HCT116 (cell line): ENCODE measurements around the gene TMEM126A.

Experiments
- CEBPB ChIP-seq: IDR thresholded peaks from 2 replicates; pipeline ENCODE4 v1.6.1; 2012; ENCODE audit warnings: low read depth
- EZH2 ChIP-seq: fragments of 200-600 bp; sonication (generic); IDR thresholded peaks from 2 replicates; pipeline ENCODE4 v1.6.1; 2017; ENCODE audit warnings: antibody characterized with exemption, mixed run types
- EZH2phosphoT487 ChIP-seq: fragments of 200-600 bp; IDR thresholded peaks from 2 replicates; pipeline ENCODE4 v1.6.1; 2018; ENCODE audit warnings: antibody characterized with exemption, borderline replicate concordance
- JUND ChIP-seq: IDR thresholded peaks from 2 replicates; pipeline ENCODE4 v1.6.1; 2012
- POLR2A ChIP-seq: IDR thresholded peaks from 2 replicates; pipeline ENCODE4 v1.7.0; 2011; ENCODE audit warnings: borderline replicate concordance; ENCODE audit not compliant: insufficient read depth, insufficient read length; ENCODE audit errors: extremely low read depth
- POLR2AphosphoS5 ChIP-seq: IDR thresholded peaks from 2 replicates; pipeline ENCODE4 v1.6.1; 2011; ENCODE audit warnings: mild to moderate bottlenecking, low read depth, low read length, moderate library complexity
- RAD21 ChIP-seq: IDR thresholded peaks from 2 replicates; pipeline ENCODE4 v1.6.1; 2012; ENCODE audit warnings: low read depth, mild to moderate bottlenecking
- SP1 ChIP-seq: IDR thresholded peaks from 2 replicates; pipeline ENCODE4 v1.6.1; 2012; ENCODE audit warnings: low read depth
- TCF7L2 ChIP-seq: IDR thresholded peaks from 2 replicates; pipeline ENCODE4 v1.7.0; 2011; ENCODE audit warnings: borderline replicate concordance, inconsistent platforms; ENCODE audit not compliant: insufficient read depth, insufficient read length; ENCODE audit errors: extremely low read depth
- YY1 ChIP-seq: IDR thresholded peaks from 2 replicates; pipeline ENCODE4 v1.6.1; 2011; ENCODE audit warnings: low read length, low read depth, moderate library complexity, mild to moderate bottlenecking; ENCODE audit not compliant: insufficient replicate concordance; ENCODE audit errors: extremely low read depth
- ZNF274 ChIP-seq: fragments of 200-500 bp; sonication (Bioruptor generic); IDR thresholded peaks from 2 replicates; pipeline ENCODE4 v1.6.1; 2014; ENCODE audit warnings: mild to moderate bottlenecking, low read depth, low read length, inconsistent platforms
- TF ChIP-seq, protein P1 (sequence below), 3 experiments: fragments of 200-600 bp in 1 of 3; sonication (generic) in 1 of 3; IDR thresholded peaks in 2 of 3; conservative IDR thresholded peaks in 1 of 3; 2 replicates each; pipeline ENCODE4 v1.5.1; 2012 to 2017; ENCODE audit warnings: low read depth in 2 of 3, low read length in 2 of 3, antibody characterized with exemption in 1 of 3, borderline replicate concordance in 1 of 3, control low read depth in 1 of 3, mild to moderate bottlenecking in 1 of 3, mixed read lengths in 1 of 3, mixed run types in 1 of 3, moderate library complexity in 1 of 3; ENCODE audit not compliant: insufficient read depth in 1 of 3
- TF ChIP-seq, protein P2 (sequence below): IDR thresholded peaks from 2 replicates; pipeline ENCODE4 v1.6.1; 2012; ENCODE audit warnings: low read depth
- TF ChIP-seq, protein P3 (sequence below): IDR thresholded peaks from 2 replicates; pipeline ENCODE4 v1.6.1; 2011; ENCODE audit warnings: mild to moderate bottlenecking, low read length, moderate library complexity; ENCODE audit not compliant: insufficient replicate concordance; ENCODE audit errors: extremely low read depth

DNA sequence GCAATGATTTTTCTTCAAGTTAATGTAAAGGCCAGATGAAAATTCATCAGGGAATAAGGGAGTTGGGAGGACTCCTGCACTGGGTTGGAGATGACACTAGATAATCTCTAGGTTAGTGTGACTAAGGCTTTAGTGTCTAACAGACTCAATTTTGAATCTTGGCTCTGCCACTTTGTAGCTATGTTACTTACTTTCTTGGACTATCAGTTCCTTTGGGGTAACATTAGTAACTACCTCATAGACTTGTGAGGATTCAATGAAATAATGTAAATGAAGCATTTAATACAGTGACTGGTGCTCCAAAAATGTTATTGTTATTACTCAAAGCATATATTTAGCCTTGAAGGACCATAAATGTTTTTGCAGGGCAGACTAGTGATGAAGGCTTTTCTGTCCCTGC is 47.8 kb downstream of the TMEM126A start:
- TF ChIP-seq JUND (no peak), POLR2A (no peak), ZNF274 (no peak), YY1 (no peak), EZH2 (no peak), SP1 (no peak), TCF7L2 (no peak), RAD21 (no peak), POLR2AphosphoS5 (no peak), CEBPB (no peak), EZH2phosphoT487 (no peak)
- TF ChIP-seq, protein P1, sequence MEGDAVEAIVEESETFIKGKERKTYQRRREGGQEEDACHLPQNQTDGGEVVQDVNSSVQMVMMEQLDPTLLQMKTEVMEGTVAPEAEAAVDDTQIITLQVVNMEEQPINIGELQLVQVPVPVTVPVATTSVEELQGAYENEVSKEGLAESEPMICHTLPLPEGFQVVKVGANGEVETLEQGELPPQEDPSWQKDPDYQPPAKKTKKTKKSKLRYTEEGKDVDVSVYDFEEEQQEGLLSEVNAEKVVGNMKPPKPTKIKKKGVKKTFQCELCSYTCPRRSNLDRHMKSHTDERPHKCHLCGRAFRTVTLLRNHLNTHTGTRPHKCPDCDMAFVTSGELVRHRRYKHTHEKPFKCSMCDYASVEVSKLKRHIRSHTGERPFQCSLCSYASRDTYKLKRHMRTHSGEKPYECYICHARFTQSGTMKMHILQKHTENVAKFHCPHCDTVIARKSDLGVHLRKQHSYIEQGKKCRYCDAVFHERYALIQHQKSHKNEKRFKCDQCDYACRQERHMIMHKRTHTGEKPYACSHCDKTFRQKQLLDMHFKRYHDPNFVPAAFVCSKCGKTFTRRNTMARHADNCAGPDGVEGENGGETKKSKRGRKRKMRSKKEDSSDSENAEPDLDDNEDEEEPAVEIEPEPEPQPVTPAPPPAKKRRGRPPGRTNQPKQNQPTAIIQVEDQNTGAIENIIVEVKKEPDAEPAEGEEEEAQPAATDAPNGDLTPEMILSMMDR (IDR thresholded peaks at IDR 0.05 in 2 of 3, conservative IDR thresholded peaks at IDR 0.05 in 1 of 3; ENCODE audit: borderline replicate concordance in 1 of 3, insufficient read depth in 1 of 3, low read depth in 2 of 3, low read length in 2 of 3): no peak
- TF ChIP-seq, protein P2, sequence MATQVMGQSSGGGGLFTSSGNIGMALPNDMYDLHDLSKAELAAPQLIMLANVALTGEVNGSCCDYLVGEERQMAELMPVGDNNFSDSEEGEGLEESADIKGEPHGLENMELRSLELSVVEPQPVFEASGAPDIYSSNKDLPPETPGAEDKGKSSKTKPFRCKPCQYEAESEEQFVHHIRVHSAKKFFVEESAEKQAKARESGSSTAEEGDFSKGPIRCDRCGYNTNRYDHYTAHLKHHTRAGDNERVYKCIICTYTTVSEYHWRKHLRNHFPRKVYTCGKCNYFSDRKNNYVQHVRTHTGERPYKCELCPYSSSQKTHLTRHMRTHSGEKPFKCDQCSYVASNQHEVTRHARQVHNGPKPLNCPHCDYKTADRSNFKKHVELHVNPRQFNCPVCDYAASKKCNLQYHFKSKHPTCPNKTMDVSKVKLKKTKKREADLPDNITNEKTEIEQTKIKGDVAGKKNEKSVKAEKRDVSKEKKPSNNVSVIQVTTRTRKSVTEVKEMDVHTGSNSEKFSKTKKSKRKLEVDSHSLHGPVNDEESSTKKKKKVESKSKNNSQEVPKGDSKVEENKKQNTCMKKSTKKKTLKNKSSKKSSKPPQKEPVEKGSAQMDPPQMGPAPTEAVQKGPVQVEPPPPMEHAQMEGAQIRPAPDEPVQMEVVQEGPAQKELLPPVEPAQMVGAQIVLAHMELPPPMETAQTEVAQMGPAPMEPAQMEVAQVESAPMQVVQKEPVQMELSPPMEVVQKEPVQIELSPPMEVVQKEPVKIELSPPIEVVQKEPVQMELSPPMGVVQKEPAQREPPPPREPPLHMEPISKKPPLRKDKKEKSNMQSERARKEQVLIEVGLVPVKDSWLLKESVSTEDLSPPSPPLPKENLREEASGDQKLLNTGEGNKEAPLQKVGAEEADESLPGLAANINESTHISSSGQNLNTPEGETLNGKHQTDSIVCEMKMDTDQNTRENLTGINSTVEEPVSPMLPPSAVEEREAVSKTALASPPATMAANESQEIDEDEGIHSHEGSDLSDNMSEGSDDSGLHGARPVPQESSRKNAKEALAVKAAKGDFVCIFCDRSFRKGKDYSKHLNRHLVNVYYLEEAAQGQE: no peak
- TF ChIP-seq, protein P3, sequence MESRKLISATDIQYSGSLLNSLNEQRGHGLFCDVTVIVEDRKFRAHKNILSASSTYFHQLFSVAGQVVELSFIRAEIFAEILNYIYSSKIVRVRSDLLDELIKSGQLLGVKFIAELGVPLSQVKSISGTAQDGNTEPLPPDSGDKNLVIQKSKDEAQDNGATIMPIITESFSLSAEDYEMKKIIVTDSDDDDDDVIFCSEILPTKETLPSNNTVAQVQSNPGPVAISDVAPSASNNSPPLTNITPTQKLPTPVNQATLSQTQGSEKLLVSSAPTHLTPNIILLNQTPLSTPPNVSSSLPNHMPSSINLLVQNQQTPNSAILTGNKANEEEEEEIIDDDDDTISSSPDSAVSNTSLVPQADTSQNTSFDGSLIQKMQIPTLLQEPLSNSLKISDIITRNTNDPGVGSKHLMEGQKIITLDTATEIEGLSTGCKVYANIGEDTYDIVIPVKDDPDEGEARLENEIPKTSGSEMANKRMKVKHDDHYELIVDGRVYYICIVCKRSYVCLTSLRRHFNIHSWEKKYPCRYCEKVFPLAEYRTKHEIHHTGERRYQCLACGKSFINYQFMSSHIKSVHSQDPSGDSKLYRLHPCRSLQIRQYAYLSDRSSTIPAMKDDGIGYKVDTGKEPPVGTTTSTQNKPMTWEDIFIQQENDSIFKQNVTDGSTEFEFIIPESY: no peak
